Measurements from ENCODE around the gene URB1.
"Not testable (repeated sequence)": the region's sequence is repeated elsewhere in the genome, so short reads cannot be mapped to it uniquely, and the experiment has no call there.

URB1 gene

DNA sequence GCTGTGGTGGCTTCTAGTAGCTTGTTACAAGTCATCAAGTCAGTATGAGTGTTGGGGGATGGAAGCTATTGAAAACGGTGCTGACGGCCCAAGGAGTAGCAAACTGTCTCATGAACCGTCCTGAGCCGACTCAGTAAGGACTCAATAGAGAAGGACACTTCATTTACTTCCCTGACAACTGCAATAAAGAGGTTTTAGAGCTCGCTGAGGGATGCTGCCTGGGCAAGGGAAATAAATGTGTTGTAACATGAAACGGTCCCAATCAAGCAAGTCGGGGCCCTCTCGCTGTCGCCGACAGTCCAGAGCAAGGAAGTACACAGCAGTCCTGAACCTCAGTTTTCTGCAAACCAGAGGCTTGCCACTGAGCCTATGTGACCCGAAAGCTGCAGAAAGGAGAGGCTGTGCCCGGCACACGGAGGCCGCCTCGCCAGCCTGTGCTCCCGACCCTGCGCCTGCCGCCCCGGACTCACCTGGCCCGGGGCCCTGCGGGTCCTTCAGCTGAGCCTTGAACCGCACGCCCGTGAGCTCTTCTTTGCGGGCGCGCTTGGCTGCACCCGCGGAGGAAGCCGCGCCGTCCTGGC is 423 bp downstream of the URB1 start:
- H3K4me3 ChIP-seq (ENCODE audit: low read length) = peak overlapping the region; percentile 56
- no peaks in the 10 kb centered on the region for H3K27me3 ChIP-seq (ENCODE audit: insufficient read depth, low read length)
- H2AFZ ChIP-seq (ENCODE audit: low read depth, low read length) = peak overlapping the region; percentile 77
- H3K4me1 ChIP-seq (ENCODE audit: insufficient read depth, low read length) = peaks cover 8% of the 10 kb centered on the region
- H3K9me3 ChIP-seq (ENCODE audit: low read length) = peaks cover 9% of the 10 kb centered on the region
- H3K36me3 ChIP-seq (ENCODE audit: insufficient read depth, low read length) = peaks cover 7% of the 10 kb centered on the region

GRCh38 chr21:32391755-32392154 is 1.1 kb downstream of the URB1 start:
- Histone ChIP-seq H2AFZ (ENCODE audit: low read depth, low read length) (no peak overlapping the region), H3K9me3 (ENCODE audit: low read length) (peaks cover 7% of the 10 kb centered on the region), H3K27me3 (ENCODE audit: insufficient read depth, low read length) (no peaks in the 10 kb centered on the region), H3K4me3 (ENCODE audit: low read length) (peak overlapping the region; percentile 56), H3K4me1 (ENCODE audit: insufficient read depth, low read length) (peaks cover 8% of the 10 kb centered on the region), H3K36me3 (ENCODE audit: insufficient read depth, low read length) (peaks cover 7% of the 10 kb centered on the region)

DNA sequence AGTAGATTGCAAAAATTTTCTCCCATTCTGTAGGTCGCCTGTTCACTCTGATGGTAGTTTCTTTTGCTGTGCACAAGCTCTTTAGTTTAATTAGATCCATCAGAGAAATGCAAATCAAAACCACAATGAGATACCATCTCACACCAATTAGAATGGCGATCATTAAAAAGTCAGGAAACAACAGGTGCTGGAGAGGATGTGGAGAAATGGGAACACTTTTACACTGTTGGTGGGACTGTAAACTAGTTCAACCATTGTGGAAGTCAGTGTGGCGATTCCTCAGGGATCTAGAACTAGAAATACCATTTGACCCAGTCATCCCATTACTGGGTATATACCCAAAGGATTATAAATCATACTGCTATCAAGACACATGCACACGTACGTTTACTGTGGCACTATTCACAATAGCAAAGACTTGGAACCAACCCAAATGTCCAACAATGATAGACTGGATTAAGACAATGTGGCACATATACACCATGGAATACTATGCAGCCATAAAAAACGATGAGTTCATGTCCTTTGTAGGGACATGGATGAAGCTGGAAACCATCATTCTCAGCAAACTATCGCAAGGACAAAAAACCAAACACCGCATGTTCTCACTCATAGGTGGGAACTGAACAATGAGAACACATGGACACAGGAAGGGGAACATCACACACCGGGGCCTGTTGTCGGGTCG is 2.1 kb downstream of the URB1 start:
- not testable (repeated sequence) for H3K27me3 ChIP-seq (ENCODE audit: insufficient read depth, low read length)

DNA sequence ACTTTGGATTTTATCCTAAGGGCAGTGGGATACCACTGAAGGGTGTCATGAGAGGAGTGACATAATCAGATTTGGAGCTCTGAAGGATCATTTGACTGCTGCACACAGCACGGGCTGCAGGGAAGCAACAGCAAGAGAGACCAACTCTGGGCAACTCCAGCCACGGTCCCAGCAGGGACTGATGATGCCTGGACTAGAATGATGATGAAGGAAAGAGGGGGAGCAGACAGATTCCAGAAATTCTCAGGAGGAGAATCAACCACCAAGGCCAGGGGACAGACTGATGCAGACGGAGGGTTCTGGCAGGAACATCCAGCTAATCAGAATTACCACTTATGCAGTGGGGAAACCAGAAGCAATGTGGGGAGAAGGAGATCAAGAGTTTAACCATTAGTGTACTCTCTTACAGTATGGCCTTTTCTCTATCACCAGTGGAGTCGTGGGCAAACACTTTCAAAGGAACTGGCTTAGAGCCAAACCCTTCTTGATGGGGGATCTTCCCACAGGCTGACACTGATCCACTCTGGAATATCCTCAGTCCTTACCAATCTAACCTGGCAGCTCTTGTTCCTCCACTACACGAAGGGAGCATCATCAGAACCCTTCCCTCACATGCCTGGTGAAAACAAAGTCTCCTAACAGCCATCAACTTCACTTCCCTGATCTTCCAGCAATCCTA is 3.3 kb downstream of the URB1 start:
- Histone ChIP-seq H3K4me1 (ENCODE audit: insufficient read depth, low read length) (peaks cover 8% of the 10 kb centered on the region), H3K9me3 (ENCODE audit: low read length) (peaks cover 5% of the 10 kb centered on the region), H3K36me3 (ENCODE audit: insufficient read depth, low read length) (peaks cover 8% of the 10 kb centered on the region), H2AFZ (ENCODE audit: low read depth, low read length) (no peak overlapping the region), H3K4me3 (ENCODE audit: low read length) (no peak overlapping the region), H3K27me3 (ENCODE audit: insufficient read depth, low read length) (no peaks in the 10 kb centered on the region)

More for the DNA sequence above, 2.1 kb downstream of the URB1 start:
- H2AFZ ChIP-seq (ENCODE audit: low read depth, low read length); H3K4me3 ChIP-seq (ENCODE audit: low read length); H3K9me3 ChIP-seq (ENCODE audit: low read length); H3K36me3 ChIP-seq (ENCODE audit: insufficient read depth, low read length); H3K4me1 ChIP-seq (ENCODE audit: insufficient read depth, low read length): not testable (repeated sequence)

DNA sequence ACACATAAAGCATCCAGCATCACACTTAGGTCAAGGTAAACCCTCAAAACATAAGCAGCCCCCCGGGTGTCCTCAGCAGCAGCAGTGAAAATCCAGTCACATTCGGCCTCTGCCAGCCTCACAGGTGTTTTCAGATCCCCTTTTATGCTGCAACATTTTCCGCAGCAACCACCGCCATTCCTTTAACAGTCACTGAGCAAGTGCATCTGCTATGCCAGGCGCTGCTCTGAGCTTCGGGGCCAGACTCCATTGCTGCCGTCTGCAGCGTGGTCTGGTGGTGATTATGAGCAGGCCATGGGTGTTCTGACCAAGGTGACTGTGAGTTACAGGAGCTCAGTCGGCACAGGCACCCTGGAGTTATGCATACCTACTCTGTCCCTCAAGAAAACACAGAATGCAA is 4.5 kb downstream of the URB1 start:
- H3K27me3 ChIP-seq (ENCODE audit: insufficient read depth, low read length) = no peaks in the 10 kb centered on the region
- H3K4me1 ChIP-seq (ENCODE audit: insufficient read depth, low read length) = peaks cover 8% of the 10 kb centered on the region
- peaks cover 2% of the 10 kb centered on the region for H3K9me3 ChIP-seq (ENCODE audit: low read length)
- H3K4me3 ChIP-seq (ENCODE audit: low read length) = no peak overlapping the region
- peaks cover 19% of the 10 kb centered on the region for H3K36me3 ChIP-seq (ENCODE audit: insufficient read depth, low read length)
- no peak overlapping the region for H2AFZ ChIP-seq (ENCODE audit: low read depth, low read length)

DNA sequence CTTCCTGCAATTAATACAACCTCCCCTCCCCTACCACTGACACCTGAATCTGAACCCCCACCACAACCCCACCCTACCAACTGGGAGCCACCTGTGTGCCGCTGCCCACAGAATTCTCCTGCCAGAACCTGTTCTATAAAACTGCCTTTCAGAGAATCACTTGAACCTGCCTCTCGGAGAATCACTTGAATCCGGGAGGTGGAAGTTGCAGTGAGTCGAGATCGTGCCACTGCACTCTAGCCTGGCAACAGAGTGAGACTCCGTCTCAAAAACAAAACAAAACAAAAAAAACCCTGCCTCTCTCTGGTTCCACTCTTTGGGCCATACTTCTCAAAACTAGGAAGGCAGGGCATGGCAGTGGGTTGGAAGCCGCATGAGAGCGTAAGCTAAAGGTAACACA is 5.7 kb downstream of the URB1 start:
- Histone ChIP-seq H3K4me1 (ENCODE audit: insufficient read depth, low read length) (peaks cover 6% of the 10 kb centered on the region), H3K27me3 (ENCODE audit: insufficient read depth, low read length) (no peaks in the 10 kb centered on the region), H2AFZ (ENCODE audit: low read depth, low read length) (no peak overlapping the region), H3K9me3 (ENCODE audit: low read length) (no peaks in the 10 kb centered on the region), H3K4me3 (ENCODE audit: low read length) (no peak overlapping the region), H3K36me3 (ENCODE audit: insufficient read depth, low read length) (peaks cover 28% of the 10 kb centered on the region)

DNA sequence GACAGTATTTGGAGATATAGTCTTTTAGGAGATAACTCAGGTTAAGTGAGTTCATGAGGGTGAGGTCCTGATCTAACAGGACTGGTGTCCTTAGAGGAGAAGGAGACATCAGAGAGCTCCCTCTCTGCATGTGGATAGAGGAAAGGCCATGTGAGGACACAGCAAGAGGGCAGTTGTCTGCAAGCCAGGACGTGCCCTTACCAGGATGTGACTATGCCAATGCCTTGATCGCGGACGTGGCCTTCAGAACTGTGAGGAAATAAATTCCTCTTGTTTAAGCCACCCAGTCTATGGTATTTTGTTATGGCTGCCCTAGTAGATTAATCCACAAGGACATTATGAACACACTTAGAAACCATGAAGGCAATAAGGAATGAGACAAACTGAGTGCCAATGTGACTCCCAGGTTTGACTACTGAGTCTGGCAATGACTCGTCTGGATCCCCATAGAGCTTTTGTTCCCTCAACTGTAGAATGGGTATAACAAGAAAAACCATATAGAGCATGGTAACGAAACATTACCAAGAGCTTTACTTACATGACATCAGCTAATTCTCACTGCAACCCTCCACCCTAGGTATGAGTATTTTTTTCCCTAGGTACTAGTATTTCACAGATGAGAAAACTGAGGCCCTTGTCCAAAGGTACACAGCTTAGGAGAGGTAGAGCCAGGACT is 6.5 kb downstream of the URB1 start:
- H3K4me1 ChIP-seq (ENCODE audit: insufficient read depth, low read length) = no peaks in the 10 kb centered on the region
- peaks cover 32% of the 10 kb centered on the region for H3K36me3 ChIP-seq (ENCODE audit: insufficient read depth, low read length)
- no peak overlapping the region for H2AFZ ChIP-seq (ENCODE audit: low read depth, low read length)
- no peaks in the 10 kb centered on the region for H3K27me3 ChIP-seq (ENCODE audit: insufficient read depth, low read length)
- H3K9me3 ChIP-seq (ENCODE audit: low read length) = no peaks in the 10 kb centered on the region
- no peak overlapping the region for H3K4me3 ChIP-seq (ENCODE audit: low read length)

DNA sequence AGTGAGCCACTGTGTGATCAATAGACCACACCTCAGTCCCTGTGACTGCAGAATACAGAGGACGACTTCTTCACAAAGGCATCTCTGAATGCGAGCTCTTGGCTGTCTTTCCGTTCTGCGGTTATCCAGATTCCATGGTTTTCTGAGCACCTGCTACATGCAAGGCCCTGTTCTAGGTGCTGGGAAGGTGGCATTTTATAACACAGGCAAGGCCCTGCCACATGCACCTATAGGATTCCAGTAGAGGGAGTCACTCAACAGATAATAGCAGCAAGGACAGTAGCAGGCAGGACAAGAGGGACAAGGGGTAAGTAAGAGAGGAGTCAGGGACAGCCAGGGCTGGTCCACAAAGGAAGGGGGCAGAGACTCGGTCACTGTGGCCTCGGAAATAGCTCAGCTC is 9.0 kb downstream of the URB1 start:
- Histone ChIP-seq H3K36me3 (ENCODE audit: insufficient read depth, low read length) (peaks cover 42% of the 10 kb centered on the region), H3K27me3 (ENCODE audit: insufficient read depth, low read length) (no peaks in the 10 kb centered on the region), H3K4me1 (ENCODE audit: insufficient read depth, low read length) (no peaks in the 10 kb centered on the region), H2AFZ (ENCODE audit: low read depth, low read length) (no peak overlapping the region), H3K9me3 (ENCODE audit: low read length) (no peaks in the 10 kb centered on the region), H3K4me3 (ENCODE audit: low read length) (no peak overlapping the region)

GRCh38 chr21:32382108-32382644 is 10.6 kb downstream of the URB1 start:
- peaks cover 53% of the 10 kb centered on the region for H3K36me3 ChIP-seq (ENCODE audit: insufficient read depth, low read length)
- no peak overlapping the region for H3K4me3 ChIP-seq (ENCODE audit: low read length)
- H3K27me3 ChIP-seq (ENCODE audit: insufficient read depth, low read length) = no peaks in the 10 kb centered on the region
- no peaks in the 10 kb centered on the region for H3K9me3 ChIP-seq (ENCODE audit: low read length)
- no peak overlapping the region for H2AFZ ChIP-seq (ENCODE audit: low read depth, low read length)
- no peaks in the 10 kb centered on the region for H3K4me1 ChIP-seq (ENCODE audit: insufficient read depth, low read length)

DNA sequence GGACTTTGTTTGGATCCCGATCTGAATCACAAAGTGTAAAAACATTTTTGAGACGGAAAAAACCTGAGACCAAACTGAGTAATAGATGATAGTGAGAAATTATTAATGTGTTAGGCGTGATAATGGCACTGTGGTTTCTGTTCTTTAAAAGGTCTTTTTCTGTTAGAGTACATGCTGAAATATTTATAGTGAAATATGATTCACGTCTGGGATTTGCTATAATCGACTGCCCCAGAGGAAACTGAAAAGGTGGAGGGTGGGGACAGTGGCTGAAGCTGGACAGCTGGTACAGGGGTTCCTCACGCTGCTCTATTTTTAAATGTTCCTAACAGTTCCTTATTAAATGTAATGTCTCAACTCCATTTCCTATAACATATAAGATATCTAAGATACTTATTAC is 11.2 kb downstream of the URB1 start:
- H2AFZ ChIP-seq (ENCODE audit: low read depth, low read length) = no peak overlapping the region
- H3K9me3 ChIP-seq (ENCODE audit: low read length) = no peaks in the 10 kb centered on the region
- H3K4me1 ChIP-seq (ENCODE audit: insufficient read depth, low read length) = no peaks in the 10 kb centered on the region
- H3K27me3 ChIP-seq (ENCODE audit: insufficient read depth, low read length) = no peaks in the 10 kb centered on the region
- peaks cover 55% of the 10 kb centered on the region for H3K36me3 ChIP-seq (ENCODE audit: insufficient read depth, low read length)
- H3K4me3 ChIP-seq (ENCODE audit: low read length) = no peak overlapping the region

- peaks cover 55% of the 10 kb centered on the region for H3K36me3 ChIP-seq (ENCODE audit: insufficient read depth, low read length)
Observed at GRCh38 chr21:32380940-32381339, 11.9 kb downstream of the URB1 start.

GRCh38 chr21:32378956-32379355 is 13.9 kb downstream of the URB1 start:
- no peak overlapping the region for H3K4me3 ChIP-seq (ENCODE audit: low read length)
- peaks cover 61% of the 10 kb centered on the region for H3K36me3 ChIP-seq (ENCODE audit: insufficient read depth, low read length)
- H3K27me3 ChIP-seq (ENCODE audit: insufficient read depth, low read length) = no peaks in the 10 kb centered on the region
- no peaks in the 10 kb centered on the region for H3K4me1 ChIP-seq (ENCODE audit: insufficient read depth, low read length)
- no peak overlapping the region for H2AFZ ChIP-seq (ENCODE audit: low read depth, low read length)
- H3K9me3 ChIP-seq (ENCODE audit: low read length) = no peaks in the 10 kb centered on the region

More at GRCh38 chr21:32380940-32381339, 11.9 kb downstream of the URB1 start:
- Histone ChIP-seq H3K27me3 (ENCODE audit: insufficient read depth, low read length) (no peaks in the 10 kb centered on the region), H2AFZ (ENCODE audit: low read depth, low read length) (no peak overlapping the region), H3K4me3 (ENCODE audit: low read length) (no peak overlapping the region), H3K9me3 (ENCODE audit: low read length) (no peaks in the 10 kb centered on the region), H3K4me1 (ENCODE audit: insufficient read depth, low read length) (no peaks in the 10 kb centered on the region)

DNA sequence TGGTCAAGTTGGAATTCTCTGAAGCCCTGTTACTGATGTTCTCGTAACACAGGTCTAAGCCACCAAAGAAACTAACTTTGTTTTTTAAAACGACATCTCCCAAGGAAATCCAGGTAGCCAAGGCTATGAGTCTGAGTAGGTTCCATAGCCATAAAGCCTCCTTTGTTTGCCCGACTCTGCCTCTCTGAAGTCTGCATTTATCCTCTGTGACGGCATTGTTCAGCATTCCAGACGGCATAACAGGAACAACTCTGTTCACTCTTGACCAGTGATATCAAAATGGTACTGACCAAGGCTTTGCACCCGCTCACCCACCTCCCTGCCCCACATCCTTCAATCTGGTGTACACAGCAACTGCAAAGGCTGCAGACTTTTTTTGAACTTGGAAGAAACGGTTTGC is 14.8 kb downstream of the URB1 start:
- H3K9me3 ChIP-seq (ENCODE audit: low read length) = no peaks in the 10 kb centered on the region
- no peaks in the 10 kb centered on the region for H3K4me1 ChIP-seq (ENCODE audit: insufficient read depth, low read length)
- no peaks in the 10 kb centered on the region for H3K27me3 ChIP-seq (ENCODE audit: insufficient read depth, low read length)
- peaks cover 57% of the 10 kb centered on the region for H3K36me3 ChIP-seq (ENCODE audit: insufficient read depth, low read length)
- H3K4me3 ChIP-seq (ENCODE audit: low read length) = no peak overlapping the region
- H2AFZ ChIP-seq (ENCODE audit: low read depth, low read length) = no peak overlapping the region
